RPMI8226 (cell line): ENCODE measurements around the gene KDM4B.

Source experiments
- DNase-seq: peaks from one replicate; pipeline ENCODE4 v3.0.0-alpha.2; 2015

KDM4B gene

GRCh38 chr19:5112175-5112574 is 143.3 kb downstream of the KDM4B start:
- no peak for DNase-seq

DNA sequence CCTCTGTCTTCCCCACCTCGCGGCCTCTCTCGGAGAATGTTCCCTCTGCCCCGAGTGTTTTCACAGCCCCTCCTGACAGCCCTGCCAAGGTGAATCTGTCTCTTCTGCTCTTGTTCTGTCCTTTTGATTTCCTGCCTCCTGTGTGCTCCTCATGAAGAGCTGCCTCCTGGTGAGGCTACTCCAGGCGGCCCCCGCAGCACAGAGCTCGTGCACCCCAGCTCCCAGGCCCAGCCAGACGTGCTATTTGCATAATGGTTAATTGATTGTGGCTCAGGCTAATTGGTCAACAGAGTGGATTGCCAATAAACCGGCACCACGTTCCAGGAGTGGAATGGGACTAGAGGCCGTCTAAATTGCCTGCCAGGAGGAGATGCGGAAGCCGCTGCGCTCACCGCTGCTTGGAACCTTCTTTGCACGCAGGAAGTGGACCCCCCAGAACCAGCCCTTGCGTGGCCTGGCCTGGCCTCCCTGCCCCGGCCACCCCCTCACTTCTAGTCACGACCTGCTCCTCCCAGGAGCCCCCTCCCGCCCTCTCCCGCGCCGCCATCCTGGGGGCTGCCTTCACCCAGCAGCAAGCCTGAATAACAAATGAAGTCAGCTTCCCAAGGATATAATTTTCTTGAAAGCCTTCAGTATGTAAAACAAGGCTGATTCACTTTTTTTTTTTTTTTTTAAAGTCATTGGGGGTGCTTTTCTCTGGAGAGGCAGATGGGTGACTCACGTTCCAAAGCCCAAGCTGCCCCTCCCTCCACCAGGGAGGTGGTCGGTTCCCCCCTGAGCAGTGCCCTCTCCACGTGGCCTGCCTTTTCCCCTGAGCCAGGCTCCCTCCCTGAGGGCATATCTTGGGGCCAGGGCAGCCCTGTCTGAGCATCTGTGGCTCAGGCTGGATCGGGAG is 144.0 kb downstream of the KDM4B start:
- no peak for DNase-seq

- no peak for DNase-seq
Measured at GRCh38 chr19:5113633-5114586, 145.0 kb downstream of the KDM4B start.

- DNase-seq = no peak
Measured at GRCh38 chr19:5114727-5115126, 145.8 kb downstream of the KDM4B start.

DNA sequence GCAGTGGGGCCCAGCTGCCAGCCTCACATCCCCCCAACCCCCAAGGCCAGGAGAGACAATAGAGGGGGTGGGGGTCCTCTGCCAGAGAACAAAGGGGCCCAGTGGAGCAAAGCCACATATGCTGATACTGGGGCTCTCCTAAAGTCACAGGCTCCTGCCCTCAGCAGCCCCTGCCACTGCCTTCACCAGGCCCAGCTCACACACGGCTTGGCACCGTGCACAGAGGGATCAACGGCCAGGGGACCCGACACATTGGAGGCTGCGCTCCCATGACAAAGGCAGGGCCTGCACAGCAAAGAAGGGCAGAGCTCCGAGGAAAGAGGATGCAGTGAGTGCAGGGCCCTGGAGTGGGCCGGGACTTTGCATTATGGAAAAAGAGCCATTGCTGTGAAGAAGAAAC is 146.4 kb downstream of the KDM4B start:
- no peak for DNase-seq

DNA sequence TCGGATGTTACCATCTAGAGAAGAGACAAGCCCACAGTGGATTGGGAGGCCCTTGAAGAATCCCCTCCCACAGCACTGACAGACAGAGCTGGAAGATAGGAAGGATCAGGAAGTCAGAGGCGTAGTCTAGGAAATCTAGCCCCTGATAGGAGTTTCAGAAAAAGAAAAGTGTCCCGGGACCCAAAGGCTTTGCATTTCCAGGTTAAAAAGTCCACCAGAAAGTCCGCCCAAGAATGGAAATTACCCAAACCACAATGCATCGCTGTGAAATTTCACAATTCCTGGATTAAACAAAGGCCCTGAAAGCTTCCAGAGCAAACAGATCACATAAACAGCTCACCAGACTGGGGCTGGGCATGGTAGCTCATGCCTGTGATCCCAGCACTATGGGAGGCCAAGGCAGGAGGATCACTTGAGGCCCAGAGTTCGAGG is 146.9 kb downstream of the KDM4B start:
- no peak for DNase-seq

- DNase-seq = no peak
Measured at GRCh38 chr19:5116292-5116691, 147.4 kb downstream of the KDM4B start.

- no peak for DNase-seq
Measured at GRCh38 chr19:5117421-5117820, 148.5 kb downstream of the KDM4B start.

DNA sequence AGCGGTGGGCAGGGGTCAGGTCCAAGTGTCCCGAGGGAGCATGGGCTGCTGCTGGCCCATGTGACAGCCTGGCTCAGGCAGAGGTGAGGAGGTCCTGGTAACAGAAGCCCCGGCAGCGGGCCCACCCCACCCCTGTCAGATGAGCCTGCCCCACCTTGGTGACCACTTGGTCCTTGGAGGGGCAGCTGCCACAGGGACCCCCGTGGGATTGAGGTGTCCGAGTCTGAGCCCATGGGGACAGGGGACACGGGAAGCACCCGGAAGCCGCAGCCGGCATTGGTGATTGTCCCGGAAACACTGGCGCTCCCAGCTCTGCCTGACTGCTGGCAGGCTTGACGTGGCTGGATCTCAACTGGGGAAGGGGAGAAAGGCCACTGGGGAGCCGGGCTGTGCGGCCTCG is 149.1 kb downstream of the KDM4B start:
- no peak for DNase-seq

DNA sequence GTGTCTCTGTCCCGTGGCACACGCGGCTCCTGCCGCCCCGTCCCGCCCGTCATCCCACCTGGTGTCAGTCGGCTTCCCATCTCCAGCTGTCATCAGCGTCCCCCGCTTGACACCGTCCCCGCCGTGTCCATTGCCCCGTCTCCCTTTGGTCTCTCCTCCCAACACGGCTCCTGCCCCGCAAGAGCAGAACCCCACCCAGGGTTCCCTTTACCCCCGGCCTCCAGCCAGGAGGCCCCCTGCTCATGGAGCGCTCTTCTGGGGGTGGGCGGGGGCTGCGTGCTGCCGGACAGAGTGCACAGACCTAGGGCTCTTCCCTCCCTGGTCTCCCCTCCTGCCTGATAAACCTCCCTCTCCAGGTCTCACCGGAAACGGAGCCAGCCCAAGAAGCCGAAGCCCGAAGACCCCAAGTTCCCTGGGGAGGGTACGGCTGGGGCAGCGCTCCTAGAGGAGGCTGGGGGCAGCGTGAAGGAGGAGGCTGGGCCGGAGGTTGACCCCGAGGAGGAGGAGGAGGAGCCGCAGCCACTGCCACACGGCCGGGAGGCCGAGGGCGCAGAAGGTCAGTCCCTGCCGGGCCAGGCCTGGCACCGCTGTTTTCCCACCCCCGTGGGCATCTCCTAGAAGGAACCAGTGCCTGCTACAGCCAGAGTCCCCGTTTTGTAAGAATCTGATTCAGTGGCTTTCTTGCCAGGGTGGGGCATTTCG is 150.5 kb downstream of the KDM4B start:
- no peak for DNase-seq

GRCh38 chr19:5120321-5120720 is 151.4 kb downstream of the KDM4B start:
- no peak for DNase-seq

DNA sequence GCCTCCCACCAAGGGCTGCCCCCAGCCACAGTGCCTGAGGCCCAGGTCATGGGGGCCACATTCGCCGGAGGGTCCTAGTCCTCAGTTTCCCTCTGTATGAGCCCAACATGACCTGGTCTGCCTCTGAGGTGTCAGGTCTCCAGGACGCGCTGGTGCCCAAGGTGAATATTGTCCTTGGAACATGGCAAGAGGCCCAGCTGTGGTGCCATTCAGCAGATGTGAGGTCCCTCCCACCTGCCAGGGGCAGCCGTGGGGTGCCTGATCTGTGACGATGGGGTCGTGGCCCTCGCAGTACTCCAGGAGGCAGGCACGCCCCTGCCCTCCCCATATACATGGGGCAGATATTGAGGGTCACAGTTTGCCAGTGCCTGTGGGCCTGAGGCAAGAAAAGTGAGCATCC is 151.9 kb downstream of the KDM4B start:
- DNase-seq = no peak

GRCh38 chr19:5121266-5122120 is 152.6 kb downstream of the KDM4B start:
- DNase-seq = no peak

DNA sequence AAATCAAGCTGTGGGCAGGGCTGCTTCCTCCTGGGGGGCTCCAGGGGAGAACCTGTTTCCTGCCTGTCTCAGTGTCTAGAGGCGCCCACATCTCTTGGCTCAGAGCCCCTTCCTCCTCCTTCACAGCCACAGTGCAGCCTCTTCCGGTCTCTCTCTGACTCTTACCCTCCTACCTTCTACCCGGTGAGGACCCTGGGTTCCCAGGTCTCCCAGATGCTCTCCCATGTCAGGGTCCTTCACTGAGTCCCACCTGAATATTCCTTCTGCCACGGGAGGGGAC is 153.1 kb downstream of the KDM4B start:
- no peak for DNase-seq

DNA sequence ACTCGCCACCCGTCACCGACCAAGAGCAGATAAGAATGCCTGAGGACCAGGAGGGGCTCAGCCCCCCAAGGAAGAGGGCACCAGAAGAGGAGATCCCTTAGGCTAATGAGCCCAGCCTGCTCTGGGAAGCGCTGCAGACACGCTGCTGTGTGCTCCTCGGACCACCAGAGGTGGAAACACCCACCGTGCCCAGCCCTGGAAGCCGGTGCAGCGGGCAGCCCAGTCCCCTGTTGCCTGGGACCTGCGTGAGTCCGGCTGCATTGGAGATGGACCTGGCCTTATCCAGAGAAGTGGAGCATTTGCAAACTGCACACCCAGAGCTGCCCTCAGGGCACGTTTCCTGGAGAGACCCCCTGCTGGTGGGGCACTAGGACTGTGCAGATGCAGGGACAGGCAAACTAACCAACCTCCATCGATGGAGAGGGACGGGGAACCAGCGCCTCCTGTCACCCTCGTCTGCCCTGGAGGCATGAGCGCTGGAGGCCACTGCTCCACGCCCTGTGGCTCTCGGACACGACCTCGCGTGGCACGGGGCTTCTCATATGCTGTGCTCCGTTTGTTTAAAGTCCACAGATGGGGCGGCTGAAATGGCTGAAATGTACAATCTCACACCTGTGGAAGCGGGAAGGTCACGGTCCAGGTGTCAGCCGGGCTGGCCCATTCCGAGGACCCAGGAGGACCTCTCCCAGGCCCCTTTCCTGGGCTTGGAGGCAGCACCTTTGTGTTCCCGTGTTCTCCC is 153.9 kb downstream of the KDM4B start:
- DNase-seq = no peak

DNA sequence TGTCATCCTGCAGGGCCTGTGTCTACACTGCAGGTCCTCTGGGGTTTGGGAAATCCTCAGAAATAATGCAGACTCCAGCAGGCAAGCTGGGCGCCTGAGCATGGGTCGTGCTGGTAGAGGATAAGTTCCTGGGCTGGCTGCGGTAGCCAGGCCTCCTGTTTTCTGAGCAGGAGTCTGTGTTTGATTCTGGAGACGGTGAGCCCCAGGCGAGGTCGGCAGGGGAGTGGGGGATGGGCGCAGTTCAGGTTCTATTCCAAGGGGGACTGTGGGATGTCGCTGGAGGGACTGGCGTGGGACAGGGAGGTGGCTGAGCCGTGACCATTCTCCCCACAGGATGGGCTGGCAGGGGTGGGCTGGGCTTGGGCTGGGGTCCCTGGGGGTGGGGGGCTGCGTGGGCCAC is 154.7 kb downstream of the KDM4B start:
- DNase-seq = no peak

DNA sequence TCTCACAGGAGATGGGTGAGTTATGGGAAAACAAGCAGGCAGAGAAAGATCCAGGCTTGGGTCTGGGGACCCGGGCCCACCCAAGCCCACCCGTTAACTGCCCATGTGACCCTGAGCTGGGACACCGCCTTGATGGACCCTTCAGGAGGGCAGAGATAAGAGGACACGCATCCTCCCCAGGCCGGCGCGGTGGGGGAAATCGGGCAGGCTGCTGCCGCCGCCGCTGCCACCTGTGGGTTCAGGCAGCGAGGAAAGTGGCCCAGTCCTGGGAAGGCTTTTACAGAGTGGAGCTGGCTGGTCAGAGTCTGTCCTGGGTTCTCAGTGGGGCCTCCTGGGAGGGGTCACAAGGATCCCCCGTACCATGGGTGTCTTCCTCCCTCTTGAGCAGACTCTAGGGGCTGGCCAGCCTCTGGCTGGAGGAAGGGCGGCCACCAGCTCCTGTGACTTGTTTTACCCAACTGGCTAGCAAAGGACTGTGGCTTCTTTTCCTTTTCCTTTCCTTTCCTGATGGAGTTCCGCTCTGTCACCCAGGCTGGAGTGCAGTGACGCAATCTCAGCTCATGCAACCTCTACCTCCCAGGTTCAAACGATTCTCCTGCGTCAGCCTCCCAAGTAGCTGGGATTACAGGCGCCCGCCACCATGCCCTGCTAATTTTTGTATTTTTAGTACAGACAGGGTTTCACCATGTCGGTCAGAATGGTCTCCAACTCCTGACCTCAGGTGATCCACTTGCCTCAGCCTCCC is 155.4 kb downstream of the KDM4B start:
- DNase-seq = no peak

DNA sequence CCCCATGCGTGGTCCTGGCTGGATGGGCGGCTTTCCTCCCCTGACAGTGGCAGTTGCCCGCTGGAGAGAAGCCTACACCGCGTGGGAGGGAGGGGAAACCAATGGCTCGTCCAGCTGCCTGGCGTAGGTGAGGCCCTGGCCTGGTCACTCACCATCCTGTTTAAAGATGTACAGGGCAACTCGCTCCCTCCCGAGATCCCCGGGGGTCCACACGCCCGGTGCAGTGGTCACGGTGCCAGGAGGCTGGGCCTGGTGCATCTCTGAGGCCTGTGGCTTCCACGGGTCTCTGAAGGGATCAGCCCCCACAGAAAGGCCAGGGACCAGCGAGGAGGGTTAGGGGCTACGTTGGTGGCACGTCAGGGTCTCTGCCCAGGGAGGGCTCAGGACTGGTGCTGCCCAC is 156.5 kb downstream of the KDM4B start:
- DNase-seq = no peak

- DNase-seq = no peak
Measured at GRCh38 chr19:5125797-5126497, 157.0 kb downstream of the KDM4B start.

DNA sequence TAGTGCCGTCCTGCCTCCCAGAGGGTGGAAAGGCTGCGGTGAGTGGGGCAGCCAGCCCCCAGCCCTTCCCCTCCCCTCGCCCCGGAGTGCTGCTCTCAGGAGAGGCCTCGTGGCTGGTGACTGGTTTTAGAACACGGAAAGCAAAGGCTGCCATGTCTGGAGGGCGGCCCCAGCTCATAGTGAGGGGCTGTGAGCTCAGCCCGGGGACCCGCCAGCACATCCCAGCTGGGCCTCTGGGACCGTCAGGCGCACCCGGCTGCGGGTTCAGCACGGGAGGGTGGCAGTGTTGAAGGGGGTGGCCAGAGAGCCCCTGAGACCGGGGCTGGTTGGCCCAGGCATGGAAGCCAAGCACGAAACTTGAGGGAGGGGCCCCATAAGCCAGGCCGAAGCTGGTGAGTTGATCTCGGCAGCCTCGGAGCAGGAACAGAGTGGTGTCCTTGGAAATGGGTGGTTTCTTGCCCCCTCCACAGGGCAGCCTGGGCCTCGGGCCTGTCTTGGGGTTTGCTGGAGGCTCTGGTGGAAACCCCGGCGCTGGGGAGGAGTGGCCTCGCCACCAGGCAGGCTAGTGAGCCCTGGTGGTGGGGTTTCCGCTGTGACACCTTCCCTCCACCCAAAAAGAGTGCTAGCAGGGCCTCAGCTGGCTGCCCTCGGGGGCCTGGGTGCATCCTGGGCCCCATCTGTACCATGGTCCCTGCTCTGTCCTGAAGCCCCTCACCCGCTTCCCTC is 157.7 kb downstream of the KDM4B start:
- no peak for DNase-seq
